GM10266 (cell line): ENCODE measurements around the gene ENTPD2.

Experiments
- DNase-seq: peaks from one replicate; pipeline ENCODE4 v3.0.0; 2012; ENCODE audit errors: extremely low spot score
- TF ChIP-seq, protein P1 (sequence below): IDR thresholded peaks from 2 replicates; pipeline ENCODE4 v1.5.1; 2012; ENCODE audit warnings: mild to moderate bottlenecking, low read depth; ENCODE audit not compliant: control insufficient read depth, insufficient read depth; ENCODE audit errors: missing control alignments

Gene ENTPD2

DNA sequence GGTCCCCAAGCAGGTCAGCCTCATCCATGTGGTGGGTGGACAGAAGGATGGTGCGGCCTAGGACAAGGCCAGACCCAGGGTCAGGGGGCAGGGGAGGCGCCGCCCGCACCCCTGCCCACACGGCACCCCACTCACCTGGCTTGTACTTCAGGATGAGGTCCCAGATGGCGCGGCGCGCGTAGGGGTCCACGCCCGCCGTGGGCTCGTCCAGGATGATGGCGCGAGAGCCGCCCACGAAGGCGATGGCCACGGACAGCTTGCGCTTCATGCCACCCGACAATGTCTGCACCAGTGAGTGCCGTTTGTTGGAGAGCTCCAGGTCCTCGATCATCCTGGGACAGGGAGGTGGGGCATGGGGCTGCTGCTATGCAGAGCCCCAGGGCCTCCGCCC lies 38.3 kb downstream of the ENTPD2 start:
- no peak for DNase-seq
- TF ChIP-seq, protein P1, sequence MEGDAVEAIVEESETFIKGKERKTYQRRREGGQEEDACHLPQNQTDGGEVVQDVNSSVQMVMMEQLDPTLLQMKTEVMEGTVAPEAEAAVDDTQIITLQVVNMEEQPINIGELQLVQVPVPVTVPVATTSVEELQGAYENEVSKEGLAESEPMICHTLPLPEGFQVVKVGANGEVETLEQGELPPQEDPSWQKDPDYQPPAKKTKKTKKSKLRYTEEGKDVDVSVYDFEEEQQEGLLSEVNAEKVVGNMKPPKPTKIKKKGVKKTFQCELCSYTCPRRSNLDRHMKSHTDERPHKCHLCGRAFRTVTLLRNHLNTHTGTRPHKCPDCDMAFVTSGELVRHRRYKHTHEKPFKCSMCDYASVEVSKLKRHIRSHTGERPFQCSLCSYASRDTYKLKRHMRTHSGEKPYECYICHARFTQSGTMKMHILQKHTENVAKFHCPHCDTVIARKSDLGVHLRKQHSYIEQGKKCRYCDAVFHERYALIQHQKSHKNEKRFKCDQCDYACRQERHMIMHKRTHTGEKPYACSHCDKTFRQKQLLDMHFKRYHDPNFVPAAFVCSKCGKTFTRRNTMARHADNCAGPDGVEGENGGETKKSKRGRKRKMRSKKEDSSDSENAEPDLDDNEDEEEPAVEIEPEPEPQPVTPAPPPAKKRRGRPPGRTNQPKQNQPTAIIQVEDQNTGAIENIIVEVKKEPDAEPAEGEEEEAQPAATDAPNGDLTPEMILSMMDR, result no peak

DNA sequence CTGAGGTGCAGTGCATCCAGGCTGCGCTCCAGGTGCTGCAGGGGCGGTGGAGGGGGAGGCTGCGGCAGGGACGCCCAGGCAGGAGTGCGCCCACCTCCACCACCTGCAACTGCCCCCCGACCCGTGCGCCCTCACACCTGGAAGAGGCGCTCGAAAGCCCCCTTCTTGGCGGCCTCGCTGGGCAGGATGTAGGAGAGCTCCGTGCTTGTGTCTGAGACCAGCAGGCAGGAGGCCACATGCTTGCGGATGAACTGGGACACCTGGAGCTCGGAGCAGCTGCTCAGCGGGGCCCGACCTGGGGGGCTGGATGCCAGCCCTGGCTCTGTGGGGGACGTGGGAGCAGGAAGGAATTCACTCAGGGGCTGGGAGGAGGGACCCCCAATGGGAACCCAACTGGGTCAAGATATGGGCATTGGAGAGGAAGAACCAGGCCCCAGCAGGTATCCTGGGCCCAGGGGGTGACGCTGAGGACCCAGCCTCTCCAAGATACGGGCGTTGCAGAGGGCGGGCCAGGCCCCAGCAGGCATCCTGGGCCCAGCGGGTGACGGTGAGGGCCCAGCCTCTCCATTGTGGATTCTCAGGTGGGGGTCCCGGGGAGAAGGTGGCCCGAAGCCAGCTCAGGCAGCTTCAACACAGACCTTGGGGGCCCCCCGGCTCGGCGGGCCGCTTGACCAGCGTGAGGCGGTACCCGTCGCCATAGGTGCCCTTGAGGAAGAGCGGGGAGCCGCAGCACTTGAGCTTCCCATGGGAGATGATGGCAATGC lies 38.9 kb downstream of the ENTPD2 start:
- DNase-seq, result no peak
- TF ChIP-seq, protein P1, result no peak

DNA sequence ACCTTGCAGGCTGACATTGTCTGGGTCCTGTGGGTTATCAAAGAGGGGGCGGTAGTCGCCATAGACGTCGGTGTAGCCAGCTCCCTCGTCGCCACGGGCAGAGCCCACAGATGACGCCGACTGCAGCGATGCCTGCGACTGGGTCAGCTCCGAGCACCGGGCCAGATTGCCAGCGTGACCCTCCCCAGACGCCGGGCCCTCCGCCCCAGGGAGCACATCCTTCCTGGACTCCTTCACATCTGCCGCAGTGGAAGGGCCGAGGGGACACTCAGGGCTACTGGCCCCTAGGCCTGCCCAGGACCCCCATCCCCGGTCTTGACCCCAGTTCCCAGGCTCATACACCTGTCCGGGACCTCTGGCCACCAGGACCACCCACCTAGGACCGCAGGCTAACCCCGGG lies 39.7 kb downstream of the ENTPD2 start:
- TF ChIP-seq, protein P1, result no peak

DNA sequence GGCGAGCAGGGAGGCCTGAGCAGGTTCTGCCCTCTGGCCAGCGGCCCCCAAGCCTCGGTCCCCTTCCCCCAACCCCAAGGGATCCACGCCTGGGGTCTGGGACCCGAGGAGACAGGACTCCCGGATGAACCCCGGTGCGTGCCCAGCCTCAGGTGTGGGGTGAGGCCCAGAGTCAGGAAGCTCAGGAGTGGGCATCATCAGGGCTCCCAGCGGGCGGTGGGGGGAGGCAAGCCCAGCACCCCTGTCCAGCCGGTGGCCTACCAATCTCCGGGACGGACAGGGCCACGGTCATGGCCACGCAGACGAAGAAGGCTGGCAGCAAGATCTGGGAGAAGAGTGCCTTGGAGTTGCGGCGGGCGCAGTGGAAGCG lies 40.3 kb downstream of the ENTPD2 start:
- DNase-seq, result no peak
- TF ChIP-seq, protein P1, result no peak

More for the DNA sequence above, 39.7 kb downstream of the ENTPD2 start:
- no peak for DNase-seq

DNA sequence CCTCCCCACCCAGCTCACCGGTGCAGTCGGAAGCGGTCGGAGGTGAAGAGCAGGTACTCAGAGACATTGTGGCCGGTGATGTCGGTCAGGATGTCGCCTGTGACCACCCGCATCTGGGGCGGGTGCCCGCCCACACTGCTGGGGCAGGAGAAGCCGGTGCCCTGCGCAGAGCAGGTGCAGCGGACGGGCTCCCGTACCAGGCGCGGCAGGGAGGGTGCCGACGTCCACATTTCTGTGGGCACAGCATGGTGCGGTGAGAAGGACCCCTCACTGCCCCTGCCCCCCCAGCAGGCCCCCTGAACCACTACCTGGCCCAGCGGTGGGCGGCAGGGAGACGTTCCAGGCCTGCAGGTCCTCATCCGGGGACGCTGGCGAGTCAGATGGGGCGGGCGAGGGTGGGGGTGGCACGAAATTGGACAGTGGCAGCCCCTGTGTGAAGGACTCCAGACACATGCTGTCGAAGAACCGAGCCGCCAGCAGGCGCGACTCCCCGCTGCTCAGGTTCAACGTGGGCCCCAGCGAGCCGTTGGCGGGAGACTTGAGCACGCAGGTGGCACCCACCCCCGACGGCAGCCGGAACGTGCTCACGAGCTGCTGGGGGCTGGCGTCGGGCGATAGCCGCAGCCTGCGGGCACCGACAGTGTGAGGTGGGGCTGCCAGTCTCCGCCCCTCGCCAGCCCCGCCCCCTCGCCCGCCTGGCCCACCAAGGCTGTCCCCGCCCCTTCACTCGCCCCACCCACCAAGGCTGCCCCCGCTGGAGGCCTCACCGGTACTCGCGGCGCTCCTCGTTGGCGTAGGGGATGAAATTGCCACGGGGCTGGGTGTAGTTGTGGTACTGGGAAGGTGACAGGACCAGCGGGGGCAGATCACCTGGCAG lies 40.9 kb downstream of the ENTPD2 start:
- no peak for DNase-seq

DNA sequence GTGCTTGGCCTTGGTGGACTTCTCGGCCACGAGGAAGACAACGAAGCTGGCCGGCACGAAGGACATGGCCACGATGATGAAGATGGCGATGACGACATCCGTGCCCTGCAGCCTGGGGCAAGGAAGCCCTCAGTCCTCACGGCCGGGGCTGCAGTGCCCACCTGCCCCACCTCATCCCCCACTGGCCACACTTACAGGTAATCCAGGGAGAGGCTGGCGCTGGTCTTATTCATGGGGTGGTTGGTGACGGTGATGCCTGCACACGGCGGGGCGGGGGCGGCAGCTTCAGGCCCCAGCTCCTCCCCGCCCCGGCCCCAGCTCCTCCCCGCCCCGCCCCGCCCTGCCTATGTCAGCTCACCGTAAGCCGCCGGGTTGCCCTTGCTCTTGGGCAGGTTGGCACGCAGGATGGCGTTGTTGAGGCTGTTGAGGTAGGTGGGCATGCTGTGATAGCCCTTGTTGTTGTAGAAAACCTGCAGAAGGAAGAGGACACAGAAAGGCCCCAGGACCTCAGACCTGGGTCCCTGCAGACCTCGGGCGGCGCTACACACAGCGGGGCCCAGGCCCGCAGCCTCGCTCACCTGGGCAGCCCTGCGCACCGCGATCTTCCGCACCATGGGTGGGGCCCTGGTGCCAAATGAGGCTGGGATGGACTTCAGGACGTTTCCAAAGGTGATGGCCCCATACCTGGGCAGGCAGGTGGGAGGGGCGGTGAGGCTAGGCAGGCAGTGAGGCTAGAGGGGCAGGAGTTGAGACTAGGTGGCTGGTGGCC lies 41.8 kb downstream of the ENTPD2 start:
- TF ChIP-seq, protein P1, result no peak
- no peak for DNase-seq

More for the DNA sequence above, 40.9 kb downstream of the ENTPD2 start:
- TF ChIP-seq, protein P1, result no peak
